Spleen (tissue), 7 donors: ENCODE measurements around the gene STRIP2.

Source experiments
- CTCF ChIP-seq, 11 experiments: fragments of 200-600 bp in 7 of 11; fragments of 450-650 bp in 4 of 11; sonication (generic) in 4 of 11; IDR thresholded peaks in 8 of 11; conservative IDR thresholded peaks in 3 of 11; 1 replicate in 7 of 11; 2 replicates in 4 of 11; pipeline versions ENCODE4 v1.4.0 to v1.8.0; 2016 to 2021; ENCODE audit warnings: antibody characterized with exemption in 11 of 11, inconsistent platforms in 4 of 11, mild to moderate bottlenecking in 1 of 11
- POLR2A ChIP-seq, 3 donors: fragments of 450-650 bp; IDR thresholded peaks; one replicate each; pipeline ENCODE4 v1.5.1; 2017; ENCODE audit warnings: antibody characterized with exemption in 3 of 3, mild to moderate bottlenecking in 1 of 3
- POLR2AphosphoS5 ChIP-seq, 3 donors: sonication (generic); formaldehyde crosslinking; IDR thresholded peaks; one replicate each; pipeline ENCODE4 v1.5.1; 2017; ENCODE audit warnings: antibody characterized with exemption in 3 of 3
- donor health status: DM: no; HTN: no; CAD: no; lungs with moderate emphysema.
- donor health status: DM: no; HTN: no; CAD: no.
- donor health status: DM: no; HTN: no; CAD: no.

DNA sequence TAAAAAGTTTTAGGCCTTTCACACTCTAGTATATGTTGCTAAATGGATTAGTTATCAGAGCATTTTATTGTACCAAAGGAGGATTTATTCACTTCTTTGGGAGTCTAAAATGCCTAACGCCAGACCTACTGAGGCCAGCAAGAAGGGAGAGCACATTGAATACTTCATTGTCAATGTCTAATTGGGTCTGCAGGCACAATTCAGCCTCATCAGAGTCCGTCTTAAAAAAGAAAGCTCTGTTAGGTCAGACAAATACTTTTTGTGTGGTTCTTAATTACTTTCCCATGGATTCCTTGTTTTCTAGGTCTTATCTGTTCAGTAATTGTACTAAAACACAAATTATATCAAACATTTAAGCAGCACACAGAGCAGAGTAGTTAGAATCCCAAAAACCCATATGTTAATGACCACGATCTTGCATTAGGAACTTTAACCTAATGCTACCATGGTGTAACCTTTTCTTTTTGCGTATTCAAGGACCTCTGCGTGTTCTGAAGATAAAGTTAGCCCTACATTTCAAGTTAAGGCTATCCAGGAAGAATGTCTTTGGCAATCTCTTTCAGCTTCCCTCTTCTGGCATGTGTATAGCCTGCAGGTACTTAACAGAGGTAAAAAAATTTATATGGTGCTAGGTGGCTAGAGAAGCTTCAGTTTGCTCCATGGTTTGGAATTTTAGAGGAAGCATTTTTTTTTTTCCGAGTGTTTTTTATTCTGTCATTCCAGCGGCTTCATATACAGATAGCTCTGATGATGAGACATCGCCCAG, 45.7 kb upstream of the STRIP2 start:
- TF ChIP-seq CTCF (IDR thresholded peaks at IDR 0.05 in 8 of 11, conservative IDR thresholded peaks at IDR 0.05 in 3 of 11): no peak
- no peak for TF ChIP-seq POLR2A (IDR thresholded peaks at IDR 0.05)
- no peak for TF ChIP-seq POLR2AphosphoS5 (IDR thresholded peaks at IDR 0.05)
